H9 (cell line): ENCODE data around the gene ACP3. TPM values are rescaled to one million over a fixed set of nuclear protein-coding genes. Genes with fewer than 3 reads are reported as not detected.

Experiments
- DNase-seq: peaks from one replicate; pipeline ENCODE4 v3.0.0-alpha.2; 2017
- H2AFZ ChIP-seq: one replicate; pipeline ENCODE4 v1.6.1; 2013; ENCODE audit warnings: mild to moderate bottlenecking, low read length, control low read depth, moderate library complexity
- H2AK5ac ChIP-seq: 2 replicates; pipeline ENCODE4 v1.6.1; 2013; ENCODE audit warnings: low read length, control low read depth, mixed read lengths; ENCODE audit not compliant: insufficient read length
- H2BK120ac ChIP-seq: one replicate; pipeline ENCODE4 v1.6.1; 2013; ENCODE audit warnings: low read depth, mild to moderate bottlenecking, low read length, control low read depth, inconsistent platforms; ENCODE audit not compliant: poor library complexity, severe bottlenecking
- H2BK12ac ChIP-seq: 2 replicates; pipeline ENCODE4 v1.6.1; 2013; ENCODE audit warnings: low read length, control low read depth, mixed read lengths, low read depth; ENCODE audit not compliant: insufficient read length
- H2BK15ac ChIP-seq: 2 replicates; pipeline ENCODE4 v1.6.1; 2013; ENCODE audit warnings: low read depth, low read length, control low read depth
- H2BK20ac ChIP-seq: one replicate; pipeline ENCODE4 v1.6.1; 2013; ENCODE audit warnings: low read depth, mild to moderate bottlenecking, low read length, control low read depth, inconsistent platforms; ENCODE audit not compliant: poor library complexity, severe bottlenecking
- H2BK5ac ChIP-seq: 2 replicates; pipeline ENCODE4 v1.6.1; 2013; ENCODE audit warnings: low read length, control low read depth, mixed read lengths; ENCODE audit not compliant: insufficient read length
- H3K14ac ChIP-seq: 2 replicates; pipeline ENCODE4 v1.6.1; 2013; ENCODE audit warnings: low read length, control low read depth; ENCODE audit not compliant: insufficient read depth
- H3K18ac ChIP-seq: 2 replicates; pipeline ENCODE4 v1.6.1; 2013; ENCODE audit warnings: low read depth, mild to moderate bottlenecking, mixed read lengths, low read length, control low read depth; ENCODE audit not compliant: insufficient read length
- H3K23ac ChIP-seq: 2 replicates; pipeline ENCODE4 v1.6.1; 2013; ENCODE audit warnings: low read length, control low read depth, mixed read lengths, low read depth; ENCODE audit not compliant: insufficient read length
- H3K23me2 ChIP-seq: 2 replicates; pipeline ENCODE4 v1.6.1; 2013; ENCODE audit warnings: low read depth, mild to moderate bottlenecking, mixed read lengths, low read length, control low read depth; ENCODE audit not compliant: insufficient read length, poor library complexity, severe bottlenecking
- H3K27ac ChIP-seq: 2 replicates; pipeline ENCODE4 v1.5.1; 2013; ENCODE audit warnings: low read length, control low read depth, mixed read lengths, low read depth; ENCODE audit not compliant: insufficient read length
- H3K27me3 ChIP-seq: 2 replicates; pipeline ENCODE4 v1.6.1; 2013; ENCODE audit warnings: low read length, control low read depth, inconsistent platforms; ENCODE audit not compliant: insufficient read depth
- H3K4ac ChIP-seq: 2 replicates; pipeline ENCODE4 v1.6.1; 2013; ENCODE audit warnings: low read depth, mild to moderate bottlenecking, control low read depth, inconsistent platforms, low read length, moderate library complexity
- H3K4me1 ChIP-seq: 2 replicates; pipeline ENCODE4 v1.6.1; 2013; ENCODE audit warnings: low read length, control low read depth, inconsistent platforms; ENCODE audit not compliant: insufficient read depth
- H3K4me2 ChIP-seq: 2 replicates; pipeline ENCODE4 v1.6.1; 2013; ENCODE audit warnings: low read length, control low read depth, mixed read lengths; ENCODE audit not compliant: insufficient read length, insufficient read depth
- H3K56ac ChIP-seq: 2 replicates; pipeline ENCODE4 v1.6.1; 2013; ENCODE audit warnings: low read depth, mild to moderate bottlenecking, mixed read lengths, low read length, control low read depth; ENCODE audit not compliant: insufficient read length
- H3K79me1 ChIP-seq: 2 replicates; pipeline ENCODE4 v1.6.1; 2013; ENCODE audit warnings: low read depth, mild to moderate bottlenecking, moderate library complexity, low read length, control low read depth, inconsistent platforms; ENCODE audit not compliant: insufficient read depth, poor library complexity, severe bottlenecking
- H3K79me2 ChIP-seq: 2 replicates; pipeline ENCODE4 v1.6.1; 2013; ENCODE audit warnings: low read length, control low read depth, inconsistent platforms; ENCODE audit not compliant: insufficient read depth
- H3K9ac ChIP-seq: 2 replicates; pipeline ENCODE4 v1.6.1; 2013; ENCODE audit warnings: low read length, control low read depth, mixed read lengths; ENCODE audit not compliant: insufficient read length; ENCODE audit errors: extremely low read depth
- H3K9me3 ChIP-seq: one replicate; pipeline ENCODE4 v1.6.1; 2013; ENCODE audit warnings: low read depth, low read length, inconsistent platforms; ENCODE audit not compliant: control insufficient read depth
- H3T11ph ChIP-seq: one replicate; pipeline ENCODE4 v1.6.1; 2013; ENCODE audit warnings: mild to moderate bottlenecking, low read length, control low read depth, inconsistent platforms
- H4K20me1 ChIP-seq: one replicate; pipeline ENCODE4 v1.6.1; 2013; ENCODE audit not compliant: control insufficient read depth, insufficient read length, insufficient read depth
- H4K5ac ChIP-seq: 2 replicates; pipeline ENCODE4 v1.6.1; 2013; ENCODE audit warnings: low read depth, mild to moderate bottlenecking, mixed read lengths, low read length, control low read depth; ENCODE audit not compliant: insufficient read length
- H4K8ac ChIP-seq: replicated peaks from 2 replicates; pipeline ENCODE4 v1.6.1; 2013; ENCODE audit warnings: low read length, control low read depth, mixed read lengths, low read depth; ENCODE audit not compliant: insufficient read length
- H4K91ac ChIP-seq: 2 replicates; pipeline ENCODE4 v1.6.1; 2013; ENCODE audit warnings: low read depth, mild to moderate bottlenecking, moderate library complexity, mixed read lengths, low read length, control low read depth; ENCODE audit not compliant: insufficient read length
- H3K27ac Mint-ChIP-seq, 3 experiments: 2 replicates in 2 of 3; 3 replicates in 1 of 3; pipeline ENCODE4 v1.8.0; 2020 to 2021; ENCODE audit warnings: mixed read lengths in 3 of 3, mild to moderate bottlenecking in 1 of 3, moderate library complexity in 1 of 3
- H3K27me3 Mint-ChIP-seq: 2 replicates; pipeline ENCODE4 v1.8.0; 2021; ENCODE audit warnings: low read depth, mild to moderate bottlenecking, moderate library complexity, mixed read lengths
- H3K36me3 Mint-ChIP-seq, 3 experiments: 2 replicates in 2 of 3; 3 replicates in 1 of 3; pipeline ENCODE4 v1.8.0; 2020 to 2021; ENCODE audit warnings: low read depth in 3 of 3, mixed read lengths in 3 of 3; ENCODE audit not compliant: insufficient read depth in 1 of 3
- H3K4me1 Mint-ChIP-seq, 2 experiments: 2 replicates each; pipeline ENCODE4 v1.8.0; 2020; ENCODE audit warnings: mixed read lengths in 2 of 2
- H3K4me3 Mint-ChIP-seq, 2 experiments: 2 replicates in 1 of 2; 3 replicates in 1 of 2; pipeline ENCODE4 v1.8.0; 2020 to 2021; ENCODE audit warnings: mild to moderate bottlenecking in 2 of 2, mixed read lengths in 2 of 2, moderate library complexity in 1 of 2
- H3K9me3 Mint-ChIP-seq, 2 experiments: 2 replicates in 1 of 2; 3 replicates in 1 of 2; pipeline ENCODE4 v1.8.0; 2020; ENCODE audit warnings: mild to moderate bottlenecking in 2 of 2, mixed read lengths in 2 of 2, moderate library complexity in 1 of 2
- CTCF ChIP-seq: fragments of 200-600 bp; sonication (generic); conservative IDR thresholded peaks from 3 replicates; pipeline ENCODE4 v1.8.0; 2021; ENCODE audit warnings: antibody characterized with exemption, mild to moderate bottlenecking
- WGBS: extraction: QIAGEN DNeasy Blood & Tissue Kit; methylation state at CpG from one replicate; pipeline ENCODE4 v1.1.7; 2013; ENCODE audit warnings: missing lambda C conversion rate, low lambda C conversion rate, mixed read lengths; ENCODE audit not compliant: insufficient read length; ENCODE audit errors: extremely low coverage; 5-methylcytosine and 5-hydroxymethylcytosine counted together
- total RNA-seq: library from RNA; stranded (reverse); gene quantifications from 2 replicates; pipeline ENCODE4 v1.2.1, GENCODE V29; 2021

Gene ACP3
- total RNA-seq, 1 experiment from 2014 or later = 0.17 TPM

DNA sequence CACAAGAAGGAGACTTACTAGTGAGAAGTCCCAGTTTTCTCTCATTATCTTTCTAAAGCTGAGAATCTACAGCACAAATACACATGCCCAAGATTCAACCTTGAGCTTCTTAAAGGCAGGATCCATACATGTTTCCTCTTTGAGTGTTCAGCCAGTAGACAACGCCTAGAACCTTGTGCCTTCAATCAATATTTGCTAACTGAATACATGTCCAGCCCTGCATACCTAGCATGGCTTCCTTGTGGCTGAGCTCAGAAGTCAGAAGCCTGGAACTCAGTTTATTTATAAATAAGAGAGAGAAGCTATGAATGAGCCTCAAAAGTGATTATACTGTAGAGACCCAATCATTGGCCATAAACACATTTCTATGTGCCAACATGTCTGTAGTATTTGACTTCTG, 43.5 kb downstream of the ACP3 start:
- Histone ChIP-seq H3K9me3 (no peaks in the 10 kb centered on the region), H2BK120ac (no peak overlapping the region), H2BK5ac (no peak overlapping the region), H2AK5ac (no peak overlapping the region), H3K23ac (no peak overlapping the region), H3K79me2 (no peaks in the 10 kb centered on the region), H3K27ac (no peak overlapping the region), H4K8ac (no peak overlapping the region), H3K9ac (no peak overlapping the region), H3K27me3 (no peaks in the 10 kb centered on the region), H3K14ac (no peak overlapping the region), H3K4me2 (no peak overlapping the region), H3T11ph (no peak overlapping the region), H3K4me1 (no peaks in the 10 kb centered on the region; the same call in 1 of the 2 replicates), H2AFZ (no peak overlapping the region), H2BK15ac (no peak overlapping the region), H3K56ac (no peak overlapping the region), H3K23me2 (no peaks in the 10 kb centered on the region), H2BK12ac (no peak overlapping the region), H4K20me1 (no peaks in the 10 kb centered on the region), H3K79me1 (no peaks in the 10 kb centered on the region), H2BK20ac (no peak overlapping the region), H3K18ac (no peak overlapping the region), H3K4ac (no peak overlapping the region), H4K91ac (no peak overlapping the region), H4K5ac (no peak overlapping the region)
- Mint-ChIP-seq H3K27ac (no peak overlapping the region), H3K4me3 (no peak overlapping the region), H3K36me3 (no peaks in the 10 kb centered on the region), H3K27me3 (no peaks in the 10 kb centered on the region), H3K4me1 (peaks cover 0 to 4% of the 10 kb centered on the region in 2 experiments; a peak in 2 of 4 replicates), H3K9me3 (no peaks in the 10 kb centered on the region)
- WGBS = no CpG with 5 or more reads among the region's 1 CpG
- no peak for TF ChIP-seq CTCF
- DNase-seq = no peak
